IMR-90 (cell line): ENCODE data around the gene DDIAS. TPM values are rescaled to one million over a fixed set of nuclear protein-coding genes. Genes with fewer than 3 reads are reported as not detected.

ENCODE experiments used
- ATAC-seq: fragments of 200-7000 bp; cut with Tn5 transposase; 2 replicates; pipeline ENCODE4 v1.9.1; 2020; ENCODE audit warnings: low read depth, mild to moderate bottlenecking, moderate library complexity
- BruUV-seq: library from RNA; stranded (reverse); fragments of 400-500 nt; replicated peaks from 2 replicates; lab custom pipeline; 2021; lab: Mats Ljungman, UMichigan
- CTCF ChIA-PET: fragments of 300-600 bp; formaldehyde crosslinking; extraction: SDS; loops from one replicate; lab custom pipeline; 2021; ENCODE audit warnings: antibody characterized with exemption; lab: Yijun Ruan, JAX
- POLR2A ChIA-PET: fragments of 300-600 bp; sonication (Branson Sonifier 250); formaldehyde crosslinking; loops from one replicate; lab custom pipeline; 2022; ENCODE audit warnings: antibody characterized with exemption; ENCODE audit not compliant: unreplicated experiment; lab: Charles Lee
- DNase-seq: peaks from one replicate; pipeline ENCODE4 v3.0.0; 2013
- H2AFZ ChIP-seq: replicated peaks from 2 replicates; pipeline ENCODE3; 2013; ENCODE audit warnings: low read length, mild to moderate bottlenecking; ENCODE audit not compliant: poor library complexity
- H2AK5ac ChIP-seq: 2 replicates; pipeline ENCODE4 v1.6.1; 2013; ENCODE audit warnings: low read depth, low read length, inconsistent platforms
- H2AK9ac ChIP-seq: replicated peaks from 2 replicates; pipeline ENCODE3; 2013; ENCODE audit warnings: mild to moderate bottlenecking, low read depth, low read length, moderate library complexity; ENCODE audit not compliant: poor library complexity
- H2BK120ac ChIP-seq: 2 replicates; pipeline ENCODE4 v1.6.1; 2013; ENCODE audit warnings: low read depth, low read length, inconsistent platforms
- H2BK15ac ChIP-seq: 3 replicates; pipeline ENCODE4 v1.6.1; 2013; ENCODE audit warnings: low read depth, low read length, inconsistent platforms
- H2BK20ac ChIP-seq: 2 replicates; pipeline ENCODE4 v1.6.1; 2013; ENCODE audit warnings: low read depth, mild to moderate bottlenecking, inconsistent platforms, low read length, moderate library complexity
- H2BK5ac ChIP-seq: 2 replicates; pipeline ENCODE4 v1.6.1; 2013; ENCODE audit warnings: mild to moderate bottlenecking, low read depth, low read length, inconsistent platforms; ENCODE audit not compliant: poor library complexity, severe bottlenecking
- H3K14ac ChIP-seq: replicated peaks from 2 replicates; pipeline ENCODE4 v1.6.1; 2013; ENCODE audit warnings: low read depth, low read length, inconsistent platforms
- H3K18ac ChIP-seq: 2 replicates; pipeline ENCODE4 v1.6.1; 2013; ENCODE audit warnings: low read depth, low read length, control low read depth
- H3K23ac ChIP-seq: 2 replicates; pipeline ENCODE4 v1.6.1; 2013; ENCODE audit warnings: low read depth, low read length, inconsistent platforms
- H3K27ac ChIP-seq: 2 replicates; pipeline ENCODE4 v1.5.1; 2013; ENCODE audit warnings: mild to moderate bottlenecking, control low read depth, low read length; ENCODE audit not compliant: insufficient read depth
- H3K27me3 ChIP-seq: 2 replicates; pipeline ENCODE4 v1.6.1; 2013; ENCODE audit warnings: low read length; ENCODE audit not compliant: control insufficient read depth, insufficient read depth
- H3K36me3 ChIP-seq: 2 replicates; pipeline ENCODE4 v1.6.1; 2013; ENCODE audit warnings: low read length, mixed read lengths; ENCODE audit not compliant: control insufficient read depth, insufficient read depth
- H3K4ac ChIP-seq: 2 replicates; pipeline ENCODE4 v1.6.1; 2013; ENCODE audit warnings: low read depth, low read length, inconsistent platforms
- H3K4me1 ChIP-seq: 2 replicates; pipeline ENCODE4 v1.6.1; 2013; ENCODE audit warnings: low read length, mixed read lengths; ENCODE audit not compliant: control insufficient read depth, insufficient read depth
- H3K4me2 ChIP-seq: 2 replicates; pipeline ENCODE4 v1.6.1; 2013; ENCODE audit warnings: low read depth, mild to moderate bottlenecking, control low read depth, low read length, moderate library complexity
- H3K4me3 ChIP-seq: 2 replicates; pipeline ENCODE4 v1.5.1; 2013; ENCODE audit warnings: low read depth, mild to moderate bottlenecking, control low read depth, low read length, moderate library complexity; ENCODE audit not compliant: insufficient read depth
- H3K56ac ChIP-seq: 2 replicates; pipeline ENCODE4 v1.6.1; 2013; ENCODE audit warnings: low read length, inconsistent platforms; ENCODE audit not compliant: insufficient read depth; ENCODE audit errors: extremely low read depth
- H3K79me1 ChIP-seq, 2 experiments: 2 replicates each; pipeline ENCODE4 v1.6.1; 2013; ENCODE audit warnings: low read length in 2 of 2, inconsistent platforms in 1 of 2, low read depth in 1 of 2
- H3K9ac ChIP-seq: 2 replicates; pipeline ENCODE4 v1.6.1; 2013; ENCODE audit warnings: low read depth, low read length, control low read depth
- H3K9me1 ChIP-seq: 2 replicates; pipeline ENCODE4 v1.6.1; 2013; ENCODE audit warnings: low read length, inconsistent platforms; ENCODE audit not compliant: insufficient read depth
- H3K9me3 ChIP-seq: 2 replicates; pipeline ENCODE4 v1.6.1; 2013; ENCODE audit warnings: low read length; ENCODE audit not compliant: control insufficient read depth, insufficient read depth
- H4K20me1 ChIP-seq: 2 replicates; pipeline ENCODE4 v1.6.1; 2013; ENCODE audit warnings: low read length, inconsistent platforms; ENCODE audit not compliant: insufficient read depth
- H4K5ac ChIP-seq: 2 replicates; pipeline ENCODE4 v1.6.1; 2013; ENCODE audit warnings: mild to moderate bottlenecking, low read depth, low read length, control low read depth
- H4K8ac ChIP-seq, 2 experiments: 2 replicates each; pipeline ENCODE4 v1.6.1; 2013; ENCODE audit warnings: low read depth in 2 of 2, low read length in 2 of 2, control low read depth in 1 of 2, inconsistent platforms in 1 of 2
- H4K91ac ChIP-seq: 2 replicates; pipeline ENCODE4 v1.6.1; 2013; ENCODE audit warnings: low read depth, low read length, inconsistent platforms; ENCODE audit not compliant: insufficient read depth
- BHLHE40 ChIP-seq: fragments of 150-350 bp; IDR thresholded peaks from 2 replicates; pipeline ENCODE4 v1.6.1; 2016; ENCODE audit warnings: mild to moderate bottlenecking, low read depth, low read length
- CEBPB ChIP-seq: IDR thresholded peaks from 2 replicates; pipeline ENCODE4 v1.6.1; 2012; ENCODE audit warnings: low read depth, low read length, improper control_type of control experiment
- CHD1 ChIP-seq: IDR thresholded peaks from 2 replicates; pipeline ENCODE4 v1.6.1; 2012; ENCODE audit warnings: low read depth, low read length, improper control_type of control experiment
- CTCF ChIP-seq: conservative IDR thresholded peaks from 2 replicates; pipeline ENCODE4 v1.5.1; 2012; ENCODE audit warnings: mild to moderate bottlenecking, low read depth, low read length, improper control_type of control experiment
- ELK1 ChIP-seq: fragments of 150-350 bp; IDR thresholded peaks from 2 replicates; pipeline ENCODE4 v1.6.1; 2016; ENCODE audit warnings: low read depth, mild to moderate bottlenecking, low read length, moderate library complexity, borderline replicate concordance
- MAFK ChIP-seq: IDR thresholded peaks from 2 replicates; pipeline ENCODE4 v1.6.1; 2012; ENCODE audit warnings: low read depth, low read length, improper control_type of control experiment
- MAZ ChIP-seq: IDR thresholded peaks from 2 replicates; pipeline ENCODE4 v1.6.1; 2012; ENCODE audit warnings: low read depth, mild to moderate bottlenecking, low read length, improper control_type of control experiment, moderate library complexity, borderline replicate concordance
- MXI1 ChIP-seq: IDR thresholded peaks from 2 replicates; pipeline ENCODE4 v1.6.1; 2012; ENCODE audit warnings: low read depth, mild to moderate bottlenecking, low read length, moderate library complexity, borderline replicate concordance
- NFE2L2 ChIP-seq: fragments of 150-350 bp; IDR thresholded peaks from 2 replicates; pipeline ENCODE4 v1.6.1; 2016; ENCODE audit warnings: low read depth, mild to moderate bottlenecking, low read length
- POLR2A ChIP-seq: IDR thresholded peaks from 2 replicates; pipeline ENCODE4 v1.6.1; 2012; ENCODE audit warnings: mild to moderate bottlenecking, low read depth, low read length
- RAD21 ChIP-seq: IDR thresholded peaks from 2 replicates; pipeline ENCODE4 v1.6.1; 2012; ENCODE audit warnings: low read length, improper control_type of control experiment
- RCOR1 ChIP-seq: IDR thresholded peaks from 2 replicates; pipeline ENCODE4 v1.6.1; 2012; ENCODE audit warnings: mild to moderate bottlenecking, low read length, improper control_type of control experiment; ENCODE audit not compliant: insufficient replicate concordance
- RFX5 ChIP-seq: IDR thresholded peaks from 2 replicates; pipeline ENCODE4 v1.8.0; 2012; ENCODE audit warnings: low read depth, mild to moderate bottlenecking, low read length, moderate library complexity
- SMC3 ChIP-seq: fragments of 150-350 bp; IDR thresholded peaks from 2 replicates; pipeline ENCODE4 v1.6.1; 2016; ENCODE audit warnings: low read depth, mild to moderate bottlenecking, antibody characterized with exemption, low read length, moderate library complexity
- USF2 ChIP-seq: fragments of 150-350 bp; IDR thresholded peaks from 2 replicates; pipeline ENCODE4 v1.6.1; 2017; ENCODE audit warnings: mild to moderate bottlenecking, antibody characterized with exemption, low read length, low read depth
- WGBS, 2 experiments: methylation state at CpG; one replicate each; pipeline versions ENCODE4 v1.1.5 to v1.1.7; 2013; ENCODE audit warnings: missing lambda C conversion rate in 2 of 2; ENCODE audit not compliant: insufficient read length in 1 of 2; ENCODE audit errors: extremely low coverage in 2 of 2; 5-methylcytosine and 5-hydroxymethylcytosine counted together
- dilution Hi-C: fragments of 300-500 bp; cut with HindIII; formaldehyde crosslinking; loops from one replicate; pipeline ENCODE4 v1.14.3; 2018; ENCODE audit warnings: low sequenced_read_pairs; ENCODE audit not compliant: unreplicated experiment
- in situ Hi-C: fragments of 300-500 bp; cut with MboI; formaldehyde crosslinking; loops from 3 replicates; pipeline ENCODE4 v1.14.3; 2019; ENCODE audit warnings: low sequenced_read_pairs, inconsistent platforms, mixed read lengths
- intact Hi-C: fragments of 100-400 bp; cut with micrococcal nuclease; formaldehyde crosslinking; loops from 2 replicates; pipeline ENCODE4 v1.10.0; 2022
- polyA plus RNA-seq, 3 experiments: library from polyadenylated mRNA; depleted of rRNA; stranded (reverse); fragments of >200 nt; gene quantifications; 2 replicates each; pipeline ENCODE4 v1.2.3, GENCODE V29; 2012; ENCODE audit warnings: low replicate concordance in 1 of 3
- total RNA-seq: library from RNA; depleted of rRNA; stranded (reverse); fragments of >200 nt; gene quantifications from 2 replicates; pipeline ENCODE4 v1.2.3, GENCODE V29; 2012

The DDIAS gene
- total and polyA plus RNA-seq, 2 of the 4 experiments (the other 2 are of a cell fraction): 4.3 to 15.8 TPM

GRCh38 chr11:82906931-82907330 is 5.4 kb downstream of the DDIAS start:
- no peak overlapping the region for H3K14ac ChIP-seq
- no peak overlapping the region for H3K27ac ChIP-seq
- H3K9me1 ChIP-seq: no peaks in the 10 kb centered on the region
- H4K5ac ChIP-seq: no peak overlapping the region
- no peak overlapping the region for H3K23ac ChIP-seq
- H4K8ac ChIP-seq: no peak overlapping the region
- CTCF ChIA-PET: no interaction called here
- no peak overlapping the region for H2AK9ac ChIP-seq
- no peak overlapping the region for H2AK5ac ChIP-seq
- no peak overlapping the region for H4K91ac ChIP-seq
- DNase-seq (no peak), ATAC-seq (no peak)
- H3K9ac ChIP-seq: no peak overlapping the region
- H3K79me1 ChIP-seq: peaks cover 15 to 16% of the 10 kb centered on the region in 2 experiments; a peak in 3 of 4 replicates
- no peak overlapping the region for H3K4ac ChIP-seq
- intact Hi-C loops (loop anchor here (1.0 to 5.0 kb wide), 5 partner anchors 164 to 910 kb away; partner anchors contain the start of gene RAB30), in situ Hi-C loops (loop anchor here (5.0 to 25.0 kb wide), 4 partner anchors 168 to 905 kb away; partner anchors contain the start of gene RAB30), dilution Hi-C loops (no loop called here)
- no peak overlapping the region for H2AFZ ChIP-seq
- POLR2A ChIA-PET: no interaction called here
- no peak overlapping the region for H3K4me3 ChIP-seq
- peak overlapping the region; percentile 27; the same call in 1 of the 2 replicates for H3K4me2 ChIP-seq
- no peaks in the 10 kb centered on the region for H3K27me3 ChIP-seq
- no TSS peak for BruUV-seq
- no peaks in the 10 kb centered on the region for H3K36me3 ChIP-seq
- H3K56ac ChIP-seq: no peak overlapping the region
- no peak overlapping the region for H2BK120ac ChIP-seq
- H2BK5ac ChIP-seq: no peak overlapping the region
- H4K20me1 ChIP-seq: no peaks in the 10 kb centered on the region
- H3K18ac ChIP-seq: no peak overlapping the region
- H2BK20ac ChIP-seq: no peak overlapping the region
- H2BK15ac ChIP-seq: no peak overlapping the region
- WGBS, 2 experiments: no CpG with 5 or more reads among the region's 2 CpGs
- H3K9me3 ChIP-seq: no peaks in the 10 kb centered on the region; the same call in 1 of the 2 replicates
- H3K4me1 ChIP-seq: no peaks in the 10 kb centered on the region
- TF ChIP-seq MAZ (no peak), POLR2A (no peak), NFE2L2 (no peak), MAFK (no peak), RCOR1 (no peak), USF2 (no peak), BHLHE40 (no peak), CEBPB (no peak), CTCF (no peak), ELK1 (no peak), MXI1 (no peak), RAD21 (no peak), CHD1 (no peak), SMC3 (no peak), RFX5 (no peak)
